Measurements from ENCODE around the gene DZIP1L.
"Not testable (repeated sequence)": the region's sequence is repeated elsewhere in the genome, so short reads cannot be mapped to it uniquely, and the experiment has no call there.

DZIP1L gene

GRCh38 chr3:138114988-138115971 is at the start of gene DZIP1L:
TSS of gene DZIP1L (minus strand) at chr3:138115608. CDS start at chr3:138103971, 11,637 bp downstream.
- no peak for DNase-seq (ENCODE audit: low read depth in 2 of 2)

GRCh38 chr3:138165061-138165460 is 49.7 kb upstream of the DZIP1L start:
- no peak for DNase-seq (ENCODE audit: low read depth in 2 of 2)

GRCh38 chr3:138157743-138158142 is 42.3 kb upstream of the DZIP1L start:
- DNase-seq (ENCODE audit: low read depth in 2 of 2): no peak

- DNase-seq (ENCODE audit: low read depth in 2 of 2): no peak
These were observed 39.1 kb upstream of the DZIP1L start for GRCh38 chr3:138154534-138154933.

GRCh38 chr3:138148503-138148902 is 33.1 kb upstream of the DZIP1L start:
- DNase-seq (ENCODE audit: low read depth in 2 of 2): no peak

GRCh38 chr3:138142181-138142580 is 26.8 kb upstream of the DZIP1L start:
- DNase-seq (ENCODE audit: low read depth in 2 of 2): not testable (repeated sequence)

- DNase-seq (ENCODE audit: low read depth in 2 of 2): no peak
These were observed 25.5 kb upstream of the DZIP1L start for GRCh38 chr3:138140940-138141339.

GRCh38 chr3:138139691-138140090 is 24.3 kb upstream of the DZIP1L start:
- DNase-seq (ENCODE audit: low read depth in 2 of 2): no peak

GRCh38 chr3:138137861-138138260 is 22.5 kb upstream of the DZIP1L start:
- no peak for DNase-seq (ENCODE audit: low read depth in 2 of 2)

GRCh38 chr3:138136201-138136600 is 20.8 kb upstream of the DZIP1L start:
- DNase-seq (ENCODE audit: low read depth in 2 of 2): no peak

GRCh38 chr3:138135833-138136194 is 20.4 kb upstream of the DZIP1L start:
- no peak for DNase-seq (ENCODE audit: low read depth in 2 of 2)

GRCh38 chr3:138135146-138135832 is 19.9 kb upstream of the DZIP1L start:
- DNase-seq (ENCODE audit: low read depth in 2 of 2): no peak

GRCh38 chr3:138132239-138132638 is 16.8 kb upstream of the DZIP1L start, which contains the start of gene A4GNT:
TSS of gene A4GNT (minus strand) at chr3:138132390. CDS start at chr3:138131256, 1,134 bp downstream.
- DNase-seq (ENCODE audit: low read depth in 2 of 2): no peak

- no peak for DNase-seq (ENCODE audit: low read depth in 2 of 2)
These were observed 12.4 kb upstream of the DZIP1L start for GRCh38 chr3:138127636-138128365.

- DNase-seq (ENCODE audit: low read depth in 2 of 2): no peak
These were observed 10.3 kb upstream of the DZIP1L start for GRCh38 chr3:138125548-138126221.

- no peak for DNase-seq (ENCODE audit: low read depth in 2 of 2)
These were observed 9.4 kb upstream of the DZIP1L start for GRCh38 chr3:138124706-138125355.

- no peak for DNase-seq (ENCODE audit: low read depth in 2 of 2)
These were observed 8.8 kb upstream of the DZIP1L start for GRCh38 chr3:138124188-138124587.

- no peak for DNase-seq (ENCODE audit: low read depth in 2 of 2)
These were observed 4.0 kb upstream of the DZIP1L start for GRCh38 chr3:138119423-138119766.

- peak; percentile 5 to 31 for DNase-seq (ENCODE audit: low read depth in 2 of 2)
These were observed 3.4 kb upstream of the DZIP1L start for GRCh38 chr3:138118612-138119422.

GRCh38 chr3:138114431-138114918 is 933 bp downstream of the DZIP1L start:
- DNase-seq (ENCODE audit: low read depth in 2 of 2): no peak

Measured in stimulated activated CD8-positive, alpha-beta memory T cell treated with anti-CD3 and anti-CD28 coated beads, Interleukin-7, amount 100 ng/mL, for 1 hour (primary cell).